Pulmonary artery endothelial cell (primary cell): ENCODE measurements around the gene MLXIP. TPM values are rescaled to one million over a fixed set of nuclear protein-coding genes. Genes with fewer than 3 reads are reported as not detected.

ENCODE experiments used
- DNase-seq: peaks from one replicate; pipeline ENCODE4 v3.0.0-alpha.2; 2011; ENCODE audit warnings: low read depth, low spot score
- total RNA-seq: library from RNA; depleted of rRNA; stranded (reverse); fragments of >200 nt; gene quantifications from 2 replicates; pipeline ENCODE4 v1.2.3, GENCODE V29; 2014

The MLXIP gene
- total RNA-seq, 1 donor from 2014 or later, result 16.5 TPM

- no peak for DNase-seq
Observed at GRCh38 chr12:122125452-122126341, 47.1 kb downstream of the MLXIP start.

- DNase-seq, result no peak
Observed at GRCh38 chr12:122126342-122126635, 47.7 kb downstream of the MLXIP start.

- no peak for DNase-seq
Observed at GRCh38 chr12:122126713-122127597, 48.4 kb downstream of the MLXIP start.

GRCh38 chr12:122127839-122128238 lies 49.3 kb downstream of the MLXIP start:
- no peak for DNase-seq

GRCh38 chr12:122128481-122128880 lies 49.9 kb downstream of the MLXIP start:
- no peak for DNase-seq

- DNase-seq, result no peak
Observed at GRCh38 chr12:122129131-122129530, 50.6 kb downstream of the MLXIP start.

GRCh38 chr12:122130150-122130549 lies 51.6 kb downstream of the MLXIP start:
- no peak for DNase-seq

GRCh38 chr12:122133192-122133950 lies 54.8 kb downstream of the MLXIP start:
- DNase-seq, result no peak

- DNase-seq, result no peak
Observed at GRCh38 chr12:122135437-122136031, 57.0 kb downstream of the MLXIP start.

GRCh38 chr12:122137229-122137628 lies 58.7 kb downstream of the MLXIP start:
- no peak for DNase-seq

GRCh38 chr12:122137681-122138080 lies 59.1 kb downstream of the MLXIP start:
- DNase-seq, result no peak

- no peak for DNase-seq
Observed at GRCh38 chr12:122138181-122138580, 59.6 kb downstream of the MLXIP start.

GRCh38 chr12:122138616-122139015 lies 60.1 kb downstream of the MLXIP start:
- no peak for DNase-seq

- no peak for DNase-seq
Observed at GRCh38 chr12:122139266-122139665, 60.7 kb downstream of the MLXIP start.

- no peak for DNase-seq
Observed at GRCh38 chr12:122139941-122140340, 61.4 kb downstream of the MLXIP start.

- DNase-seq, result no peak
Observed at GRCh38 chr12:122140467-122141257, 62.1 kb downstream of the MLXIP start.

GRCh38 chr12:122141911-122142725 lies 63.6 kb downstream of the MLXIP start:
- DNase-seq, result no peak

GRCh38 chr12:122142857-122143256 lies 64.3 kb downstream of the MLXIP start:
- no peak for DNase-seq

GRCh38 chr12:122144885-122145284 lies 66.3 kb downstream of the MLXIP start:
- DNase-seq, result no peak
